GM19463 (cell line): ENCODE results near the gene SNAI1.
"Not testable (repeated sequence)": the region's sequence is repeated elsewhere in the genome, so short reads cannot be mapped to it uniquely, and the experiment has no call there.

Experiments
- ATAC-seq: cut with Tn5 transposase; IDR thresholded peaks from one replicate; pipeline ENCODE4 v1.9.1; 2021; ENCODE audit warnings: mild to moderate bottlenecking, moderate library complexity; ENCODE audit not compliant: unreplicated experiment

The SNAI1 gene

GRCh38 chr20:49985617-49986016 is 2.8 kb downstream of the SNAI1 start:
- no peak for ATAC-seq

- ATAC-seq, result no peak
Observed at GRCh38 chr20:49986049-49986448, 3.3 kb downstream of the SNAI1 start.

GRCh38 chr20:49987015-49987867 is 4.5 kb downstream of the SNAI1 start:
- ATAC-seq, result no peak

GRCh38 chr20:49987868-49988690 is 5.3 kb downstream of the SNAI1 start:
- no peak for ATAC-seq

- no peak for ATAC-seq
Observed at GRCh38 chr20:49989234-49990065, 6.7 kb downstream of the SNAI1 start.

- no peak for ATAC-seq
Observed at GRCh38 chr20:49990271-49990720, 7.5 kb downstream of the SNAI1 start.

GRCh38 chr20:49993301-49993751 is 10.5 kb downstream of the SNAI1 start:
- ATAC-seq, result no peak

- no peak for ATAC-seq
Observed at GRCh38 chr20:49995586-49995985, 12.8 kb downstream of the SNAI1 start.

- ATAC-seq, result not testable (repeated sequence)
Observed at GRCh38 chr20:49998478-49999188, 15.9 kb downstream of the SNAI1 start.

- ATAC-seq, result peak; percentile 84
Observed at GRCh38 chr20:49999329-49999728, 16.5 kb downstream of the SNAI1 start.

GRCh38 chr20:50000548-50001222 is 17.9 kb downstream of the SNAI1 start:
- not testable (repeated sequence) for ATAC-seq

- no peak for ATAC-seq
Observed at GRCh38 chr20:50001784-50002311, 19.1 kb downstream of the SNAI1 start.

- ATAC-seq, result no peak
Observed at GRCh38 chr20:50003253-50003656, 20.5 kb downstream of the SNAI1 start.

GRCh38 chr20:50004229-50004628 is 21.4 kb downstream of the SNAI1 start:
- ATAC-seq, result no peak

- ATAC-seq, result no peak
Observed at GRCh38 chr20:50005471-50005981, 22.7 kb downstream of the SNAI1 start.

GRCh38 chr20:50007369-50007768 is 24.6 kb downstream of the SNAI1 start:
- ATAC-seq, result no peak

- no peak for ATAC-seq
Observed at GRCh38 chr20:50008007-50008406, 25.2 kb downstream of the SNAI1 start.

GRCh38 chr20:50009521-50010454 is 27.0 kb downstream of the SNAI1 start:
- ATAC-seq, result no peak
